MM.1S (cell line): ENCODE data around the gene CRACDL.

ENCODE experiments used
- DNase-seq: peaks from one replicate; pipeline ENCODE4 v3.0.0-alpha.2; 2015
- H2AFZ ChIP-seq: fragments of 300-600 bp; sonication (generic); 2 replicates; pipeline ENCODE4 v1.6.0; 2016; ENCODE audit warnings: antibody characterized with exemption, low read length
- H3F3A ChIP-seq: fragments of 300-600 bp; sonication (generic); 2 replicates; pipeline ENCODE4 v1.6.1; 2016; ENCODE audit warnings: mild to moderate bottlenecking, antibody characterized with exemption, low read length, moderate library complexity, mixed read lengths; ENCODE audit not compliant: insufficient read depth
- H3K27ac ChIP-seq: fragments of 300-600 bp; sonication (generic); 2 replicates; pipeline ENCODE4 v1.5.1; 2016; ENCODE audit warnings: mild to moderate bottlenecking, low read length
- H3K27me3 ChIP-seq: fragments of 300-600 bp; sonication (generic); replicated peaks from 2 replicates; pipeline ENCODE4 v1.6.0; 2016; ENCODE audit warnings: low read length; ENCODE audit not compliant: insufficient read depth
- H3K36me3 ChIP-seq: fragments of 300-600 bp; sonication (generic); replicated peaks from 2 replicates; pipeline ENCODE4 v1.6.1; 2016; ENCODE audit warnings: mild to moderate bottlenecking, low read length, mixed read lengths; ENCODE audit not compliant: insufficient read depth
- H3K4me1 ChIP-seq: fragments of 300-600 bp; sonication (generic); 2 replicates; pipeline ENCODE4 v1.6.1; 2016; ENCODE audit warnings: low read length, mixed read lengths
- H3K4me2 ChIP-seq: fragments of 300-600 bp; sonication (generic); 2 replicates; pipeline ENCODE4 v1.6.0; 2016; ENCODE audit warnings: low read depth, low read length
- H3K4me3 ChIP-seq: fragments of 300-600 bp; sonication (generic); 2 replicates; pipeline ENCODE4 v1.5.1; 2016; ENCODE audit warnings: low read length, mixed read lengths
- H3K79me2 ChIP-seq: fragments of 300-600 bp; sonication (generic); 2 replicates; pipeline ENCODE4 v1.6.1; 2016; ENCODE audit warnings: mixed run types, low read length, mixed read lengths
- H3K9ac ChIP-seq: fragments of 300-600 bp; sonication (generic); 2 replicates; pipeline ENCODE4 v1.6.1; 2016; ENCODE audit warnings: low read length, mixed read lengths
- H3K9me2 ChIP-seq: fragments of 300-600 bp; sonication (generic); replicated peaks from 2 replicates; pipeline ENCODE4 v1.6.1; 2016; ENCODE audit warnings: mild to moderate bottlenecking, low read length, mixed read lengths; ENCODE audit not compliant: insufficient read depth
- H3K9me3 ChIP-seq: fragments of 300-600 bp; sonication (generic); replicated peaks from 2 replicates; pipeline ENCODE4 v1.6.1; 2016; ENCODE audit warnings: mild to moderate bottlenecking, low read length, mixed read lengths; ENCODE audit not compliant: insufficient read depth
- H4K20me1 ChIP-seq: fragments of 300-600 bp; sonication (generic); 2 replicates; pipeline ENCODE4 v1.6.1; 2016; ENCODE audit warnings: mild to moderate bottlenecking, low read length, moderate library complexity, mixed read lengths; ENCODE audit not compliant: insufficient read depth
- EZH2 ChIP-seq: fragments of 300-600 bp; sonication (generic); optimal IDR thresholded peaks from 2 replicates; pipeline ENCODE3; 2017; ENCODE audit warnings: low read depth, mild to moderate bottlenecking, antibody characterized with exemption, low read length, mixed read lengths
- EZH2phosphoT487 ChIP-seq: fragments of 300-600 bp; sonication (generic); IDR thresholded peaks from 2 replicates; pipeline ENCODE4 v1.6.1; 2018; ENCODE audit warnings: antibody characterized with exemption, low read length
- TF ChIP-seq, protein P1 (sequence below): fragments of 300-600 bp; sonication (generic); IDR thresholded peaks from 2 replicates; pipeline ENCODE4 v1.5.1; 2016; ENCODE audit warnings: antibody characterized with exemption, low read length, mixed read lengths

CRACDL gene

GRCh38 chr2:98876741-98877140 is 59.3 kb downstream of the CRACDL start:
- no peaks in the 10 kb centered on the region for H4K20me1 ChIP-seq
- no peak overlapping the region for H3K4me3 ChIP-seq
- H3K9me2 ChIP-seq, result no peaks in the 10 kb centered on the region
- no peaks in the 10 kb centered on the region for H3K79me2 ChIP-seq
- H3K4me2 ChIP-seq, result no peak overlapping the region
- no peaks in the 10 kb centered on the region for H3K9me3 ChIP-seq
- no peaks in the 10 kb centered on the region for H3K36me3 ChIP-seq
- no peak overlapping the region for H3K9ac ChIP-seq
- no peaks in the 10 kb centered on the region for H3K27me3 ChIP-seq
- no peak overlapping the region for H2AFZ ChIP-seq
- H3K4me1 ChIP-seq, result no peaks in the 10 kb centered on the region
- TF ChIP-seq EZH2phosphoT487 (no peak), EZH2 (no peak)
- TF ChIP-seq, protein P1, sequence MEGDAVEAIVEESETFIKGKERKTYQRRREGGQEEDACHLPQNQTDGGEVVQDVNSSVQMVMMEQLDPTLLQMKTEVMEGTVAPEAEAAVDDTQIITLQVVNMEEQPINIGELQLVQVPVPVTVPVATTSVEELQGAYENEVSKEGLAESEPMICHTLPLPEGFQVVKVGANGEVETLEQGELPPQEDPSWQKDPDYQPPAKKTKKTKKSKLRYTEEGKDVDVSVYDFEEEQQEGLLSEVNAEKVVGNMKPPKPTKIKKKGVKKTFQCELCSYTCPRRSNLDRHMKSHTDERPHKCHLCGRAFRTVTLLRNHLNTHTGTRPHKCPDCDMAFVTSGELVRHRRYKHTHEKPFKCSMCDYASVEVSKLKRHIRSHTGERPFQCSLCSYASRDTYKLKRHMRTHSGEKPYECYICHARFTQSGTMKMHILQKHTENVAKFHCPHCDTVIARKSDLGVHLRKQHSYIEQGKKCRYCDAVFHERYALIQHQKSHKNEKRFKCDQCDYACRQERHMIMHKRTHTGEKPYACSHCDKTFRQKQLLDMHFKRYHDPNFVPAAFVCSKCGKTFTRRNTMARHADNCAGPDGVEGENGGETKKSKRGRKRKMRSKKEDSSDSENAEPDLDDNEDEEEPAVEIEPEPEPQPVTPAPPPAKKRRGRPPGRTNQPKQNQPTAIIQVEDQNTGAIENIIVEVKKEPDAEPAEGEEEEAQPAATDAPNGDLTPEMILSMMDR, result no peak
- no peaks in the 10 kb centered on the region for H3F3A ChIP-seq
- no peak for DNase-seq
- no peak overlapping the region for H3K27ac ChIP-seq

DNA sequence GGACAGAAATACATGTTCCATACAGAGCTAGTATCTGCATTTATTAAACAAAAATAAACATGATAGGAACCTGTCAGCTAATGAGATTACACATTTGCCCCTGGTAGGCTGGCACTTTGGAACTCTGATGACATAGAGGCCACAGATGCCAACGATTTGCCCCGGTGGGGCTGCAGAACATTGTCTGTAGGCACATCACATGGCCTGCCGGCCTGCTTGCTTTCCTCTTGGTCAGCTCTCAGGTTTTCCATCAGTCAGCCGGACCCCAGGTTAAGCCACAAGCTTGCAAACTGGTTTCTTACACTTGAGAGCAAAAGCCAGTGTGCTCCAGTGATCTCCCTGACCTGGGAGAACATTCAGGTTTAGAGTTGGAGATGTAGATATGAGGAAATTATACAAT is 60.3 kb downstream of the CRACDL start:
- Histone ChIP-seq H3K9ac (no peak overlapping the region), H2AFZ (no peak overlapping the region), H3K36me3 (no peaks in the 10 kb centered on the region), H3F3A (no peaks in the 10 kb centered on the region), H3K4me1 (0 out of 2 replicates have a peak, but pooled peaks cover under 1% of the 10 kb centered on the region), H3K27ac (no peak overlapping the region), H3K4me3 (no peak overlapping the region), H3K4me2 (no peak overlapping the region), H3K27me3 (no peaks in the 10 kb centered on the region), H3K79me2 (no peaks in the 10 kb centered on the region), H3K9me3 (no peaks in the 10 kb centered on the region), H4K20me1 (no peaks in the 10 kb centered on the region), H3K9me2 (no peaks in the 10 kb centered on the region)
- no peak for DNase-seq
- TF ChIP-seq, protein P1, result no peak
- TF ChIP-seq EZH2phosphoT487 (no peak), EZH2 (no peak)

DNA sequence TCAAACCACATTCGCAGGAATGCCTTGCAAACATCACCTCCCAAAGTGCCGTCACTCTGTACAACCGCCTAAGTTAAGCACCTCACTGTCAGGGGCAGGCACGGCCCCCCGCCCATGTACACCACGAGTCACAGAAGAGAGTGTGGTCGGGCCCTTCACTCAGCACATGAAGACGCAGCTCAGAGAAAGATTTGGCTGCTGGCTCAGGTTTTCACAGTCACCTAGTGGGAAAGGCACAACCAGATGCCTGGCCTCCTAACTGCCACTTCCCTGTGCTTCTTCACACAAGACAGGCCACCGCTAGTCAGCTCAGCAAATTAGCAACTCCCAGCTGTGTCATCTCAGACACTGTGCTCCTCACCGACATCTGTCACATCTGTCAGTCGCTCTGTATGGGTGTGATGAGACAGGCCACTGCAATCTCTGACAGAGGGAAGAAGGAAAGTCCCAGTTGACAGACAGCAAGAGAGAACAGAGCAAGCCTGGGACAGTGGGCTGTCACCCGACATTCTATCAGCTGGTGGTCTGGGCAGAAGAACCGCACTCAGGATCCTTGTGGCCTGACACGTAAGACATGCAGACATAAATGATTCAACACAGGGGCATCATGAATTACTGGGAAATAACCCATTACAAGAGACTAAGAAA is 60.8 kb downstream of the CRACDL start:
- Histone ChIP-seq H3K79me2 (no peaks in the 10 kb centered on the region), H3F3A (no peaks in the 10 kb centered on the region; the same call in 1 of the 2 replicates), H3K9me3 (no peaks in the 10 kb centered on the region), H4K20me1 (no peaks in the 10 kb centered on the region), H3K9ac (no peak overlapping the region), H3K27ac (no peak overlapping the region), H3K36me3 (no peaks in the 10 kb centered on the region), H3K4me1 (peaks cover 6% of the 10 kb centered on the region), H3K4me2 (no peak overlapping the region), H3K27me3 (no peaks in the 10 kb centered on the region), H3K9me2 (no peaks in the 10 kb centered on the region), H2AFZ (no peak overlapping the region), H3K4me3 (no peak overlapping the region)
- DNase-seq, result no peak
- TF ChIP-seq, protein P1, result no peak
- TF ChIP-seq EZH2 (no peak), EZH2phosphoT487 (no peak)
